ENCODE results near the gene ST6GALNAC6.

DNA sequence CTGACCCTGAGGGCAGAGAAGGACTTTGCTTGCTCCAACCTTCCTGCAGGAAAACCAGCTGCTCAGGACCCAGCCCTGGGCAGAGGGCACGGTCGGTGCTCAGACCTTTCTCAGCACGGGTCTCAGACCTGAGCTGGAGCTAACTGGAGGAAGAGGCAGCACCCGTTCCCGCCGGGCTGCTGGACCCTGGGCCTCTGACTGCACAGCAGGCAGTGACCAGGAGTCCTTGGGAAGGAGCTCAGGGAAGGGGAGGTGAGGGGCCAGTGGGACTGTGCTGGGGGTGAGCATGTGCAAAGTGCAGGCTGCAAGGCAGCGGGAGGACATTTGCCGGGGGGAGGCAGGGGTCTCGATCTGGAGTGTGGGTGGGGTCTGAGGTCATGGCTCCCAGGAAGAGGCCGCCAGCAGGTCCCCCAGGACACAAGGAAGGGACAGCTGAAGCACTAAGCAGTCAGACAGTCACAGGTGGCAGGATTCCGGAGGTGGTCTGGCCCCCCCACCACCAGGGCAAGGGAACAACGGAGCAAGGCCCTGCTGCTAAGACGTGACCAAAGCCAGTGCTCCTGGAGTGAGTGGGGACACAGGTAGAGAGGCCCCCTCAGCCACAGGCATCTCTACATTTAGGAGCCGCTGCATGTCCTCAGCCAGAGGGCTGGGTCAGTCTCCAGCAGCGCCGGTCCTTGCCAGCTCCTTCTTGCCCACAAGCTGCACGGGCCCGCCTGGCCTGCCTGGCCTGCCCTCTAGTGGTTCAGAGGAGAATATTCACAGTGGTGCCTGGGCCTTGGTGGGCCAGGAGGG is 43.0 kb upstream of the ST6GALNAC6 start:
- TF ChIP-seq, protein P1, sequence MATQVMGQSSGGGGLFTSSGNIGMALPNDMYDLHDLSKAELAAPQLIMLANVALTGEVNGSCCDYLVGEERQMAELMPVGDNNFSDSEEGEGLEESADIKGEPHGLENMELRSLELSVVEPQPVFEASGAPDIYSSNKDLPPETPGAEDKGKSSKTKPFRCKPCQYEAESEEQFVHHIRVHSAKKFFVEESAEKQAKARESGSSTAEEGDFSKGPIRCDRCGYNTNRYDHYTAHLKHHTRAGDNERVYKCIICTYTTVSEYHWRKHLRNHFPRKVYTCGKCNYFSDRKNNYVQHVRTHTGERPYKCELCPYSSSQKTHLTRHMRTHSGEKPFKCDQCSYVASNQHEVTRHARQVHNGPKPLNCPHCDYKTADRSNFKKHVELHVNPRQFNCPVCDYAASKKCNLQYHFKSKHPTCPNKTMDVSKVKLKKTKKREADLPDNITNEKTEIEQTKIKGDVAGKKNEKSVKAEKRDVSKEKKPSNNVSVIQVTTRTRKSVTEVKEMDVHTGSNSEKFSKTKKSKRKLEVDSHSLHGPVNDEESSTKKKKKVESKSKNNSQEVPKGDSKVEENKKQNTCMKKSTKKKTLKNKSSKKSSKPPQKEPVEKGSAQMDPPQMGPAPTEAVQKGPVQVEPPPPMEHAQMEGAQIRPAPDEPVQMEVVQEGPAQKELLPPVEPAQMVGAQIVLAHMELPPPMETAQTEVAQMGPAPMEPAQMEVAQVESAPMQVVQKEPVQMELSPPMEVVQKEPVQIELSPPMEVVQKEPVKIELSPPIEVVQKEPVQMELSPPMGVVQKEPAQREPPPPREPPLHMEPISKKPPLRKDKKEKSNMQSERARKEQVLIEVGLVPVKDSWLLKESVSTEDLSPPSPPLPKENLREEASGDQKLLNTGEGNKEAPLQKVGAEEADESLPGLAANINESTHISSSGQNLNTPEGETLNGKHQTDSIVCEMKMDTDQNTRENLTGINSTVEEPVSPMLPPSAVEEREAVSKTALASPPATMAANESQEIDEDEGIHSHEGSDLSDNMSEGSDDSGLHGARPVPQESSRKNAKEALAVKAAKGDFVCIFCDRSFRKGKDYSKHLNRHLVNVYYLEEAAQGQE (IDR thresholded peaks at IDR 0.05; ENCODE audit: low read depth): no peak
- TF ChIP-seq RAD21 (IDR thresholded peaks at IDR 0.05; ENCODE audit: low read depth): no peak
- TF ChIP-seq YY1 (IDR thresholded peaks at IDR 0.05; ENCODE audit: extremely low read depth, insufficient replicate concordance, low read depth, low read length): no peak
- no peak for TF ChIP-seq EZH2 (IDR thresholded peaks at IDR 0.05)
- TF ChIP-seq SIN3A (IDR thresholded peaks at IDR 0.05; ENCODE audit: low read depth): no peak
- TF ChIP-seq, protein P2, sequence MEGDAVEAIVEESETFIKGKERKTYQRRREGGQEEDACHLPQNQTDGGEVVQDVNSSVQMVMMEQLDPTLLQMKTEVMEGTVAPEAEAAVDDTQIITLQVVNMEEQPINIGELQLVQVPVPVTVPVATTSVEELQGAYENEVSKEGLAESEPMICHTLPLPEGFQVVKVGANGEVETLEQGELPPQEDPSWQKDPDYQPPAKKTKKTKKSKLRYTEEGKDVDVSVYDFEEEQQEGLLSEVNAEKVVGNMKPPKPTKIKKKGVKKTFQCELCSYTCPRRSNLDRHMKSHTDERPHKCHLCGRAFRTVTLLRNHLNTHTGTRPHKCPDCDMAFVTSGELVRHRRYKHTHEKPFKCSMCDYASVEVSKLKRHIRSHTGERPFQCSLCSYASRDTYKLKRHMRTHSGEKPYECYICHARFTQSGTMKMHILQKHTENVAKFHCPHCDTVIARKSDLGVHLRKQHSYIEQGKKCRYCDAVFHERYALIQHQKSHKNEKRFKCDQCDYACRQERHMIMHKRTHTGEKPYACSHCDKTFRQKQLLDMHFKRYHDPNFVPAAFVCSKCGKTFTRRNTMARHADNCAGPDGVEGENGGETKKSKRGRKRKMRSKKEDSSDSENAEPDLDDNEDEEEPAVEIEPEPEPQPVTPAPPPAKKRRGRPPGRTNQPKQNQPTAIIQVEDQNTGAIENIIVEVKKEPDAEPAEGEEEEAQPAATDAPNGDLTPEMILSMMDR (IDR thresholded peaks at IDR 0.05 in 2 of 3, conservative IDR thresholded peaks at IDR 0.05 in 1 of 3; ENCODE audit: borderline replicate concordance in 1 of 3, insufficient read depth in 1 of 3, low read depth in 2 of 3, low read length in 2 of 3): peak in 2 of 3 experiments; percentile 84 to 94; a peak in 4 of 6 replicates
- TF ChIP-seq POLR2A (IDR thresholded peaks at IDR 0.05; ENCODE audit: borderline replicate concordance, extremely low read depth, insufficient read depth, insufficient read length): no peak
- TF ChIP-seq POLR2AphosphoS5 (IDR thresholded peaks at IDR 0.05; ENCODE audit: low read depth, low read length): no peak
- TF ChIP-seq, protein P3, sequence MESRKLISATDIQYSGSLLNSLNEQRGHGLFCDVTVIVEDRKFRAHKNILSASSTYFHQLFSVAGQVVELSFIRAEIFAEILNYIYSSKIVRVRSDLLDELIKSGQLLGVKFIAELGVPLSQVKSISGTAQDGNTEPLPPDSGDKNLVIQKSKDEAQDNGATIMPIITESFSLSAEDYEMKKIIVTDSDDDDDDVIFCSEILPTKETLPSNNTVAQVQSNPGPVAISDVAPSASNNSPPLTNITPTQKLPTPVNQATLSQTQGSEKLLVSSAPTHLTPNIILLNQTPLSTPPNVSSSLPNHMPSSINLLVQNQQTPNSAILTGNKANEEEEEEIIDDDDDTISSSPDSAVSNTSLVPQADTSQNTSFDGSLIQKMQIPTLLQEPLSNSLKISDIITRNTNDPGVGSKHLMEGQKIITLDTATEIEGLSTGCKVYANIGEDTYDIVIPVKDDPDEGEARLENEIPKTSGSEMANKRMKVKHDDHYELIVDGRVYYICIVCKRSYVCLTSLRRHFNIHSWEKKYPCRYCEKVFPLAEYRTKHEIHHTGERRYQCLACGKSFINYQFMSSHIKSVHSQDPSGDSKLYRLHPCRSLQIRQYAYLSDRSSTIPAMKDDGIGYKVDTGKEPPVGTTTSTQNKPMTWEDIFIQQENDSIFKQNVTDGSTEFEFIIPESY (IDR thresholded peaks at IDR 0.05; ENCODE audit: extremely low read depth, insufficient replicate concordance, low read length): no peak
- no peak for TF ChIP-seq CEBPB (IDR thresholded peaks at IDR 0.05; ENCODE audit: low read depth)
- TF ChIP-seq, protein P4, sequence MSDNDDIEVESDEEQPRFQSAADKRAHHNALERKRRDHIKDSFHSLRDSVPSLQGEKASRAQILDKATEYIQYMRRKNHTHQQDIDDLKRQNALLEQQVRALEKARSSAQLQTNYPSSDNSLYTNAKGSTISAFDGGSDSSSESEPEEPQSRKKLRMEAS (IDR thresholded peaks at IDR 0.05): no peak
- no peak for TF ChIP-seq JUND (IDR thresholded peaks at IDR 0.05)
- TF ChIP-seq, protein P5, sequence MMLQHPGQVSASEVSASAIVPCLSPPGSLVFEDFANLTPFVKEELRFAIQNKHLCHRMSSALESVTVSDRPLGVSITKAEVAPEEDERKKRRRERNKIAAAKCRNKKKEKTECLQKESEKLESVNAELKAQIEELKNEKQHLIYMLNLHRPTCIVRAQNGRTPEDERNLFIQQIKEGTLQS (IDR thresholded peaks at IDR 0.05): no peak
